ENCODE results near the gene ADIPOR2. TPM values are rescaled to one million over a fixed set of nuclear protein-coding genes. Genes with fewer than 3 reads are reported as not detected.

Gene ADIPOR2
- total and polyA plus RNA-seq, 2 donors (not counting 1 experiment from before 2014, with no cell fraction given) = 9.2 to 35.9 TPM

DNA sequence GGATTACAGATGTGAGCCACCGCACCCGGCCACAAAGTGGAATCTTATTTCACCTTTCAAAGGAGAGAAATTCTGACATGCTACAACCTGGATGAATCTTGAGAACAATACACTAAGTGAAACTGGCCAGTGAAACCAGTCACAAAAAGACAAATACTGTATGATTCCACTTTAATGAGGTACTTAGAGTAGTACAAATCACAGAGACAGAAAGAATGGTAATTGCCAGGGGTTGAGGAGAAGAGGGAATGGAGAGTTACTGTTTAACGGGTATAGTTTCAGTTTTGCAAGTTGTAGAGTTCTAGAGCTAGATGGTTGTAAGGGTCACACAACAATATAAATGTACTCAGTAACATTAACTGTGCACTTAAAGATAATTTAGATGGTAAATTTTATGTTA, 33.4 kb downstream of the ADIPOR2 start:
- no peak overlapping the region for H3K4me2 ChIP-seq (replicated peaks; ENCODE audit: low read depth, low read length, poor library complexity, severe bottlenecking)
- H3K27me3 Mint-ChIP-seq = no peaks in the 10 kb centered on the region
- no peaks in the 10 kb centered on the region for H3K9me3 ChIP-seq (ENCODE audit: control extremely low read depth in 1 of 3, control insufficient read depth in 2 of 3, insufficient read depth in 1 of 3, low read length in 2 of 3)
- peaks cover 35% of the 10 kb centered on the region for H3K4me1 Mint-ChIP-seq
- no peaks in the 10 kb centered on the region for H3K9me3 Mint-ChIP-seq (ENCODE audit: insufficient read depth)
- ChIA-PET POLR2A (no interaction called here), CTCF (no interaction called here)
- no peak overlapping the region for H3K9ac ChIP-seq (ENCODE audit: low read length)
- no peak for DNase-seq
- H3K4me3 ChIP-seq (ENCODE audit: control extremely low read depth in 1 of 5, extremely low read depth in 1 of 5, insufficient read depth in 1 of 5, low read depth in 2 of 5, low read length in 4 of 5) = no peak overlapping the region
- peaks cover 0 to 2% of the 10 kb centered on the region in 2 experiments for H3K36me3 ChIP-seq (replicated peaks in 1 of 2; ENCODE audit: control extremely low read depth in 1 of 2, control insufficient read depth in 1 of 2, extremely low read depth in 1 of 2, insufficient read depth in 2 of 2, low read length in 1 of 2)
- no peak overlapping the region for H3K4me3 Mint-ChIP-seq
- intact Hi-C loops (cut with micrococcal nuclease) = no loop called here
- no peak overlapping the region for H2AFZ ChIP-seq (ENCODE audit: insufficient read depth, low read depth, low read length, poor library complexity, severe bottlenecking)
- no peak overlapping the region for H3K27ac Mint-ChIP-seq
- TF ChIP-seq CTCF (IDR thresholded peaks at IDR 0.05) (no peak), EZH2 (IDR thresholded peaks at IDR 0.05; ENCODE audit: borderline replicate concordance, insufficient read depth, low read depth, low read length, poor library complexity, severe bottlenecking) (no peak)
- no peaks in the 10 kb centered on the region for H3K4me1 ChIP-seq (ENCODE audit: control insufficient read depth in 2 of 2, insufficient read depth in 2 of 2, low read length in 2 of 2)
- no peaks in the 10 kb centered on the region for H3K27me3 ChIP-seq (replicated peaks in 1 of 4; ENCODE audit: control extremely low read depth in 1 of 4, control insufficient read depth in 3 of 4, insufficient read depth in 4 of 4, low read length in 3 of 4)
- H3K27ac ChIP-seq (ENCODE audit: low read length in 2 of 2) = no peak overlapping the region
- peaks cover 81% of the 10 kb centered on the region for H3K79me2 ChIP-seq (ENCODE audit: control insufficient read depth, insufficient read depth, low read length)
- H4K20me1 ChIP-seq (ENCODE audit: control insufficient read depth, insufficient read depth, low read length, poor library complexity, severe bottlenecking) = peaks cover 23% of the 10 kb centered on the region
- 100% methylated on average over 2 of the region's 3 CpGs for WGBS (ENCODE audit: insufficient coverage)
- ATAC-seq (ENCODE audit: low read depth) = no peak

- Histone ChIP-seq H3K4me2 (replicated peaks; ENCODE audit: low read depth, low read length, poor library complexity, severe bottlenecking) (no peak overlapping the region), H3K27me3 (replicated peaks in 1 of 4; ENCODE audit: control extremely low read depth in 1 of 4, control insufficient read depth in 3 of 4, insufficient read depth in 4 of 4, low read length in 3 of 4) (no peaks in the 10 kb centered on the region), H3K9ac (ENCODE audit: low read length) (no peak overlapping the region), H2AFZ (ENCODE audit: insufficient read depth, low read depth, low read length, poor library complexity, severe bottlenecking) (no peak overlapping the region), H4K20me1 (ENCODE audit: control insufficient read depth, insufficient read depth, low read length, poor library complexity, severe bottlenecking) (peaks cover 12% of the 10 kb centered on the region), H3K4me3 (ENCODE audit: control extremely low read depth in 1 of 5, extremely low read depth in 1 of 5, insufficient read depth in 1 of 5, low read depth in 2 of 5, low read length in 4 of 5) (no peak overlapping the region), H3K9me3 (ENCODE audit: control extremely low read depth in 1 of 3, control insufficient read depth in 2 of 3, insufficient read depth in 1 of 3, low read length in 2 of 3) (no peaks in the 10 kb centered on the region), H3K36me3 (replicated peaks in 1 of 2; ENCODE audit: control extremely low read depth in 1 of 2, control insufficient read depth in 1 of 2, extremely low read depth in 1 of 2, insufficient read depth in 2 of 2, low read length in 1 of 2) (peaks cover 0 to 2% of the 10 kb centered on the region in 2 experiments), H3K4me1 (ENCODE audit: control insufficient read depth in 2 of 2, insufficient read depth in 2 of 2, low read length in 2 of 2) (no peaks in the 10 kb centered on the region), H3K27ac (ENCODE audit: low read length in 2 of 2) (no peak overlapping the region), H3K79me2 (ENCODE audit: control insufficient read depth, insufficient read depth, low read length) (peaks cover 69% of the 10 kb centered on the region)
- H3K4me3 Mint-ChIP-seq = no peak overlapping the region
- 43% methylated on average over 3 of the region's 3 CpGs for WGBS (ENCODE audit: insufficient coverage)
- no peak overlapping the region for H3K27ac Mint-ChIP-seq
- no peak for TF ChIP-seq EZH2 (IDR thresholded peaks at IDR 0.05; ENCODE audit: borderline replicate concordance, insufficient read depth, low read depth, low read length, poor library complexity, severe bottlenecking)
- no peak for TF ChIP-seq CTCF (IDR thresholded peaks at IDR 0.05)
- H3K27me3 Mint-ChIP-seq = no peaks in the 10 kb centered on the region
- intact Hi-C loops (cut with micrococcal nuclease) = no loop called here
- peaks cover 23% of the 10 kb centered on the region for H3K4me1 Mint-ChIP-seq
- ATAC-seq (ENCODE audit: low read depth) (no peak), DNase-seq (no peak)
- H3K9me3 Mint-ChIP-seq (ENCODE audit: insufficient read depth) = no peaks in the 10 kb centered on the region
- POLR2A ChIA-PET = no interaction called here
- CTCF ChIA-PET = interaction anchor here (0.6 kb wide), 1 partner anchor 28 kb away, joined by 3 read pairs; no protein-coding TSS in a partner anchor
Measured at GRCh38 chr12:1726753-1727152, 35.9 kb downstream of the ADIPOR2 start.

All from B cell (primary cell).